ENCODE results near the gene KRT80.

The KRT80 gene

GRCh38 chr12:52197371-52198231, 5.8 kb upstream of the KRT80 start:
- DNase-seq, result no peak

DNA sequence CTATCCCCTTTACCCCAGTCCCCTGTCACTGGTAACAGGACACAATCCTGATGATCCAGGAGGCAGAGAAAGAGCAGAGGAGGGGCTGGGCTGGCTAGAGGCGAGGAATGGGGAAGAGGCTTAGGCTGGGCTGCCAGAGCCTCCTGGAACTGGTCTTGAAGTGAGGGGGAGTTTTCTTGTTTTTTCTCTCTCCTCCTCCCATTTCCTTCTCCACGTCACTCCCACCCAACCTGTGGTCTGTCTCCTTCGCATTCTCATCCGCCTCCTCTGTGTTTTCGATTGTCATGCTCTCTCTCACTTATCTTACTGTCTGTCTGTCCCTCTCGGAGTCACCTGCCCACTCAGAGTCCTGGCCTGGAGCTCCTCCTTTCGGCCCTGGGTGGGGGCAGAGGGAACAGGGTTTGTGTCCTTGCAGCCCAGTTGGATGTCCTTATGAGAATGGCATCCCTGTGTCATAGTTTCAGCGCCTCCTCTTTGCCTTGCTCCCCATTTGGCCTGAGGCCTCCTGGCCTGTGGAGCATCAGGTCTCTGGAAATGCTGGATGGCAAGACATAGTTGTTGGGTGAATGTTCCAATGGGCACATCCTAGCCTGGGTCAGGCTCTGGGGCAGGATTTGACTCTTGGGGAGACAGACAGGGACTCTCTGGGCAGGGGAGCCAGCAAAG, 3.4 kb upstream of the KRT80 start:
- DNase-seq, result no peak

DNA sequence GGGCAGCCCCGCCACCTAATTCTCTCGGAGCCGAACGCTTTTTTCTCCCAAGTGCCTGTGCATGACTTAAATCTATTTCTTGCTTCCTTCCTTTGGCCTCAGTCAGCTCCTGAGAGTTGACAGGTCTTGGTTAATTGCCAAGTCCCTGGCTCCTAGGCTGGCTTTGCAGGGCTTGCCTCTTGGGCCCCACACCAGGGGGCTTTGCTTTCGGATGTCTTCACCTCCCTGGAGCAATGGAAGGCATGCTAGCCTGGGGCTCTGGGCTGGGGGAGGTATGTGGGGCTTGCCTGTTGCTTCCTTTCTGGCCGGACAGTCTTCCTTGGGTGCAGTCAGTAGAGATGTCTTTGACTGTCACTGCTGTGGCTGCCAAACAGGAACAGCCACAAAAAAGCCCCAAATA, 2.2 kb upstream of the KRT80 start:
- no peak for DNase-seq

GRCh38 chr12:52193532-52193931, 1.7 kb upstream of the KRT80 start:
- DNase-seq, result no peak

DNA sequence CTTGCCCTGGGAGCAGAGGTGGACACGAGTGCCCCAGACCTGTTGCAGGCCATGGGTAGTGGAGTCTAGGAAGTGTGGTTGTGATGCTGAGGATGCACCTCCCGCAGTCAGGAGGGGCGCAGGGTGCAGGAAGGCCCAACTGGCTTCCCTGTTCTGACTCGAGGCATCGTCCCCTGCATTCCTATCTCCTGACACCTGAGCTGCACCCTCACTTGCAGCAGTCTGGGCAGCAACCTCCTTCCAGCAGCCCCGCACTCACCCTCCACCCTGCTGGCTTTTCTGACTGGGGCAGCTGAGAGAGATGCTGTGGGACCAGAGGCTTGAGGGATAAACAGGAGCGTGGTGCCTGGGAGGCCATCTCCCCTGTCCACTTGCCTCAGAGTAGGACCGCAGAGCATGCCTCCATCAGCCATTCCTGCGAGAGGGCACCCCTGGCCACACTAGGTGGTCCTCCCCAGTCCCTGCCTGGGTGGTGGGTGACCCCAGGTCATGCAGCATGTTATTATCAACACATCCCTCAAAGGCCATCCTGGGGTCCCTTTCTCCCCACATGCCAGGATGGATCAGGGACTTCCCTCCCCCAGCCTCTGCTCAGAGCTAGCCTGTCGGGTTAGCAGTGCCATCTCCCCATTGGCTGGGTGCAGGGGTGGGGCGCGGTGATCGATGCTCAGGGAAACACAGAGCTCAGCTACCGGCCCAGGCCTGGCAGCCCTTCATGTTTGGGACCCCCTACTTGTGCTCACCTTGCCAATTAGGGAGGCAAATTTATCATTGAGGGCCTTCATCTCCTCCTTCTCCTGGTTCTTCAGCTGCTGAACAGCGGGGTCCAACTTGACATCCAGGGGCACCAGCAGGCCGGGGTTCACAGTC, 719 bp downstream of the KRT80 start:
- no peak for DNase-seq

DNA sequence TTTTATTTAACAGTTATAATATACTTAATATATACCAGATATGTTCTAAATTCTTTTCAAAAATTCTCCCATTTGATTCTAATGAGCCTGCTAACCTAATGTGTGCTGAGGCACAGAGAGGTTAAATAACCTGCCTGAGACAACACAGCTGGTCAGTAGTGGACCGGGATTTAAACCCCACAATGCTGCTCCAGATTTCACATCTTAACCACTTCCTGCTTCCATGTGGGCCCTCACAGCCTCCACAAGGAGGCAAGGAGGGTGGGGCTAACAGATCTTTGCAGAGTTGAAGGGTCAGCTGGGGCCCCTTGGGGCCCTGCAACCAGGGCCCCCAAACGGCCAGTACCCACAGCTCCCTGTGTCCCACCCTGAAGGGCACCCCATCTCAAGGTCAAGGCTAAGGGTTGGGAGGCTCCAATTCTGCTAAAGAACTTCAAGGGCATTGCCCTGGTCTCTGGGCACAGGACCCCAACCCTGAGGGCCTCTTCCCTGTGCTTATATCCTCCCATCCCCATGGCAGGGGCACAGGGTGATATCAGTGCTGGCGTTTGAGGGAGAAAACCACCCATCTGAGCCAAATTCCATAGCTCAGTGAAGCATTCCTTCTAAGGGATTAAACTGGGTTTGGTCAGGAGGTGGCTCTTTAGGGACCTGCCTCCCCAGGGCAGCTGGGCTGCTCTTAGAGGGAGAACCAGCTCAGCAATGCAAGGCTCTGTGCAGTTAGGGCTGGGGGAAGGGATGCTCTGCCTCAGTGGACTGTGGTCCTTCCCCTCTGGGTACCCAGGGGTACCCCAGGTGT, 2.2 kb downstream of the KRT80 start:
- DNase-seq, result no peak

DNA sequence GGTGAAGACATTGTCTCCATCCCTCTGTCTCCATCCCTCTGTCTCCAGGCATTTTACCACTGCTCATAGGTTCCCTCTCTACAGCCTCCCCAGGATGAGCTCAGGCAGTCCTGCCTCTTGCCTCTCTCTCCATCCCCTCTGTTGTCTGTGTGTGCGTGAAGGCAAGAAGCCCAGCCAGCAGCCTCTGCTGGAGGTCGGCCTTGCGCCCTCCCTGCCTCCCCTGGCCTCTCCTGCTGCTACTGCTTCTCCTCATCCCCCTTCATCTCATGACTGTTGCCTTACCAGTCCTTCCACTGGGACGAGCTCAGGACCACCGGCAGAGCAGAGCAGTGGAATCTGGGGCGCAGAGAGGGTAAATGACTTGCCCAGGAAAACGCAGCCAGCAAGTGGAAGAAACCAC, 3.2 kb downstream of the KRT80 start:
- DNase-seq, result no peak

DNA sequence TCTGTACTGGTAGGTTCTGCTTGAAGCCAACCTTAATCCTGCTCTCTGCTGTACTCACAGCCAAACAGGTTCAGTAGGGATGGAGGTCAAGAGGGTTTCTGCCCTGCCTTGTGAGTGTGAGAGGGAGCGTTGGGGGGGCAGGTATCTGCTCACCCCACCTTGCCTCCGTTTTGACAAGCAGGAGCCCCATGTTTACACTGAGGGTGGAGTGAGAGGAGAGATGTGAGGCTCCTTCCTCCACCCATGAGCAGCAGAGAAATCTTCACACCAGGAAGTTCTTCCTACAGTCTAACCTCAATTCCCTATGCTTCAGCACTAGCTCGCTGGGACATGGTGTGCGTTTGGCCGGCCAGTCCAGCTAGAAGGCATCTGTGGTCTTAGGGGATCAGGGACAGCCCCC, 4.2 kb downstream of the KRT80 start:
- no peak for DNase-seq

GRCh38 chr12:52187206-52187605, 4.6 kb downstream of the KRT80 start:
- no peak for DNase-seq

GRCh38 chr12:52186118-52186840, 5.5 kb downstream of the KRT80 start:
- DNase-seq, result no peak

- no peak for DNase-seq
Measured at GRCh38 chr12:52185400-52185967, 6.3 kb downstream of the KRT80 start.

DNA sequence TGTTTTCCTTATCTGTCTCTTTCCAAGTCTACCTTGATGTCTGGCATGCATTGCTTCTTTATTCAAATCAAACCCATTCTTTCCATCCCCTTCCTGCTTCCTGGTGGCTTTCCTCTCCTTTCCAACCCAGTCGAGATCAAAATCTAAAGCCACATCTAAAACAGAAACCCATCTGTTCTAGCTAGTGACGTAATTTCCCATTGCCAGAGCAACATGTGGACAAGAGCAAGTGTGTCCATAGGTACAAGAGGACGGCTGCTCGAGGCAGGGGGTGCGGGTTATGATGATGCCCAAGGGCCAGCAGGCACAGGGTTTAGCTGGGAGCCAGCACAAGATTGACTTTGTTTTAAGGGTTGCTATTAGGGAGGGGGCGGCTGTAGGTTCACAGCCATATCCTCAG, 7.0 kb downstream of the KRT80 start:
- DNase-seq, result no peak

GRCh38 chr12:52183971-52184370, 7.8 kb downstream of the KRT80 start:
- no peak for DNase-seq

GRCh38 chr12:52183544-52183910, 8.3 kb downstream of the KRT80 start:
- DNase-seq, result no peak

DNA sequence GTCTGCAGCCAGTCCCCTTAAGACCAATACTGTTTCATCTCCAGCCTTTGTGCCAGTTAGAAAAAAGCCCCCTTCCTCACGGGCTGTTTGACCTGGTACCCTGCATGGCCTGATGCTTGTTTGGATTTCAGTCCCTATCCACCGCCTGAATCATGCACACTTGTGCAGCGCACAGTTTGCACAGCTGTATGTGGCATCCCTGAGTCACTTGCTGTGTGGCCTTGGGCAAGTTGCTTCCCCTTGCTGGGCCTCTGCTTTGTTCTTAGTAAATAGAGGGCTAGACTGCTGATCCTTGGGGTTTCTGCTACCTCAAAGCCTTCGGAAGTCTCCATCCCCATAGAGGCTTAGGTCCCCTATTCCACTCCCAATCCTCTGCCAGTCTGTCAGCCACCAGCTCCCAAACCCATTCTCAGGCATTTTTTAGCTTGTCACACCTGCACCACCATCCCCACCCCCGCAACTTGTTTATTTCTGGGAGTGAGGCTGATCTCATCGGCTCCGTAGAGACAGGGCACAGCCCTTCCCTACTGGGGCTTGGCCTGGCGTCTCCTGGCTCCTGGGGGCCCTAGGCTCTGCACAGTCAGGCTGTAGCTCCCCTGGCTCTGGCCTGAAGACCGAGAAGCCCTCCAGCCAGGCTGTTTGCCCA, 8.8 kb downstream of the KRT80 start:
- DNase-seq, result no peak

DNA sequence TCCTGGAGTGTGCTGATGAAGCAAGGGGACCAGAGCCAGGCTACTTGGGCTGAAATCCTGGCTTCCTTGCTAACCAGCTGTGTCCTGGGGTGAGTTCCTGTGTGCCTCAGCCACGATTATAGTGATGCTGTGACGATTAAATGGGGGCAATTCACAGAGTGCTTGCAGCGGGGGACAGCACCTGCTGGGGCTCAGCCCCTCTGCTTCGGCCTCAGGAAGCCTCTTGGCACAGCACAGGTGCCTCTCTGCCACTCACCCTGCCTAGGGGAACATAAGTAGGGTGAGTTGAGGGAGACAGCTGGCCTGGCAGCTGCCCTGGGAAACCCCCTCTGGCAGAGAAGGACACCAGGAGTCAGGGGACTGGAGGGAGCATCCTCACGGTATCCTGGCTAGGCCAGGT, 9.4 kb downstream of the KRT80 start:
- DNase-seq, result no peak

- DNase-seq, result no peak
Measured at GRCh38 chr12:52181746-52182145, 10.1 kb downstream of the KRT80 start.

- no peak for DNase-seq
Measured at GRCh38 chr12:52180971-52181628, 10.7 kb downstream of the KRT80 start.

GRCh38 chr12:52179396-52179973, 12.3 kb downstream of the KRT80 start:
- DNase-seq, result no peak

DNA sequence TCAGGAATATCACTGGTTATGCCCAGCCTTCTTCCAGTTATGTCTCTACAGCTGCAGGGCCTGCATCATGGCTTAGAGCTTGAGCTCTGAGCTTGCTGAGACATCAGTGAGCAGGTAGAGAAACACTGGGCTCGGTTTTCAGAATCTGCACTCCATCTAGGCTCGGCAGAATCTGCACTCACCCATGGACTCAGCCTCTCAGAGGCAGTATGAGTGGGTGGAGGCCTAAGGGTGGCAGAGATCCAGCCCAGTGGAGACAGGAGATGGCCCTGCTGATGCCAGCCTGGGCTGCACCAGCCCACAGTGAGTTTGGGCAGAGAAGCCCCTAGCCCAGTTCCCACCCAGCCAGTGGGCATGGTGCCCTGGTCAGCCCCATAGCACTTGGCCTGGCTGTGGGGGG, 12.8 kb downstream of the KRT80 start:
- DNase-seq, result no peak
